Vagina (tissue), 2 donors: Measurements from ENCODE around the gene PCIF1.

ENCODE experiments used
- POLR2A ChIP-seq, 2 donors: fragments of 450-650 bp; IDR thresholded peaks; one replicate each; pipeline ENCODE4 v1.6.1; 2017; ENCODE audit warnings: antibody characterized with exemption in 2 of 2, mild to moderate bottlenecking in 2 of 2, moderate library complexity in 2 of 2
- POLR2AphosphoS5 ChIP-seq, 2 donors: sonication (generic); formaldehyde crosslinking; IDR thresholded peaks; one replicate each; pipeline ENCODE4 v1.9.0; 2017; ENCODE audit warnings: antibody characterized with exemption in 2 of 2, mild to moderate bottlenecking in 2 of 2, low read depth in 1 of 2; ENCODE audit not compliant: insufficient read depth in 1 of 2
- TF ChIP-seq, protein P1 (sequence below), 3 experiments: fragments of 450-650 bp in 2 of 3; fragments of 200-600 bp in 1 of 3; sonication (generic) in 1 of 3; IDR thresholded peaks; one replicate each; pipeline ENCODE4 v1.5.1; 2017 to 2019; ENCODE audit warnings: antibody characterized with exemption in 3 of 3, mild to moderate bottlenecking in 2 of 3, moderate library complexity in 2 of 3

DNA sequence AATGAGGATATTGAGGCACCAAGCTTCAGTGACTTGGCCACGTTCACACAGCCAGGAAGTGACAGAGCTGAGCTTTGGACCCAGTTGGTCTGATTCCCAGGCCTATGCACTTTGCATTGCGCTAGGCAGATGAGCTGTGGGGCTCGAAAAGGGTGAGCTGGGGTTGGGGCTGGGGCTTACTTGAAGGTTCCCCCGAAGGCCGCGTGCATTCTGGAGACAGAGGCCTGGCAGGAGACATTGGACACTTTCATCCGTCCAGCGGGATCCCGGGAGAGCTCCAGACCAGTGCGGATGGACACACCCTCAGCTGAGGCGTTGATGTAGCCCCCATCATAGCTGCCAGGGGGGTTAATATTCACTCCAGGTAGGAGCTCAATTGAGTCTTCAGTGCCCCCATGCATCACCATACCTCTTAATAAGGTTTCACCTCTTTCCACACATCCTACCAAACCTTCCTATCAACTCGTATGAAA is 25.1 kb upstream of the PCIF1 start:
- TF ChIP-seq, protein P1, sequence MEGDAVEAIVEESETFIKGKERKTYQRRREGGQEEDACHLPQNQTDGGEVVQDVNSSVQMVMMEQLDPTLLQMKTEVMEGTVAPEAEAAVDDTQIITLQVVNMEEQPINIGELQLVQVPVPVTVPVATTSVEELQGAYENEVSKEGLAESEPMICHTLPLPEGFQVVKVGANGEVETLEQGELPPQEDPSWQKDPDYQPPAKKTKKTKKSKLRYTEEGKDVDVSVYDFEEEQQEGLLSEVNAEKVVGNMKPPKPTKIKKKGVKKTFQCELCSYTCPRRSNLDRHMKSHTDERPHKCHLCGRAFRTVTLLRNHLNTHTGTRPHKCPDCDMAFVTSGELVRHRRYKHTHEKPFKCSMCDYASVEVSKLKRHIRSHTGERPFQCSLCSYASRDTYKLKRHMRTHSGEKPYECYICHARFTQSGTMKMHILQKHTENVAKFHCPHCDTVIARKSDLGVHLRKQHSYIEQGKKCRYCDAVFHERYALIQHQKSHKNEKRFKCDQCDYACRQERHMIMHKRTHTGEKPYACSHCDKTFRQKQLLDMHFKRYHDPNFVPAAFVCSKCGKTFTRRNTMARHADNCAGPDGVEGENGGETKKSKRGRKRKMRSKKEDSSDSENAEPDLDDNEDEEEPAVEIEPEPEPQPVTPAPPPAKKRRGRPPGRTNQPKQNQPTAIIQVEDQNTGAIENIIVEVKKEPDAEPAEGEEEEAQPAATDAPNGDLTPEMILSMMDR (IDR thresholded peaks at IDR 0.05) = no peak
- TF ChIP-seq POLR2AphosphoS5 (IDR thresholded peaks at IDR 0.05; ENCODE audit: insufficient read depth in 1 of 2, low read depth in 1 of 2) (no peak), POLR2A (IDR thresholded peaks at IDR 0.05) (no peak)
